ENCODE data around the gene CDK5RAP2.

Gene CDK5RAP2

GRCh38 chr9:120432600-120432999 is 147.4 kb downstream of the CDK5RAP2 start:
- DNase-seq = no peak

- DNase-seq = no peak
Observed at GRCh38 chr9:120431268-120431667, 148.7 kb downstream of the CDK5RAP2 start.

- no peak for DNase-seq
Observed at GRCh38 chr9:120424248-120424647, 155.7 kb downstream of the CDK5RAP2 start.

GRCh38 chr9:120423812-120424211 is 156.2 kb downstream of the CDK5RAP2 start:
- no peak for DNase-seq

DNA sequence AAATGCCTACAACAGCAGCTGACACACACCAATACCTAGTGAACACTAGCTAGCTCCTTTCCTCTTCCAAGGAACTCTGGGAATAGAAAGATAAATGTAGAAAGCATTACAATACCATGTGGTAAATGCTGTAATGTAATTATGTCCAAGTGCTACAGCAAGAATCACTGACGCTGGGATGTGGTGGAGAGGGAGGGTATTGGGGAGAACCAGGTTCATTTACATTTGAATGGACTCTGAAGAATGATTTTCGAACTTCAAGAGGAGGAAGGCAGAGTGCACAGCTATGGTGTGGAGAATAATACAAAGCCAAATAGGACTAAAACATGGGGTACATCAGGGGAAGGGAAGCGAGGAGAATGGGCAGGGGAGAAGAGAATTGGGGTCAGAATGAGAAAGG is 158.0 kb downstream of the CDK5RAP2 start:
- DNase-seq = no peak

DNA sequence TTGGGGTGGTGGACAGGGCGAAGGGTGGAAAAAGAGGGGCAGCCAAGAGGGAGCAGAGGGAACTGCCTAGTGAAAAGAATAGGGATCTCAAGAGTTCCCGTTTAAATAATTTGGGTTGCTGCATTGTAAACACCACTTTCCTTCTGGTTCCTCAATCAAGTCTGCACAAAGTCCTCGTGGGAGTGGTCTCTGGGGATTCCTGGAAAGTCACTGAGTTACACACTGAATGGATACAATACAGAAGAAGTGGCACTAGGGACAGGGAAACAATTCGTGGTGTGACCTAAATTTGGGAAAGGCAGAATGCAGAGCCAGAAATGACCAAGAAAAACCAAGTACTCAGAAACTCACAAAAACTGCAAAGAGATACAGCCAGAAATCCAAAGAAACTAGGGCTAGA is 161.7 kb downstream of the CDK5RAP2 start:
- no peak for DNase-seq

- DNase-seq = no peak
Observed at GRCh38 chr9:120416781-120417427, 163.1 kb downstream of the CDK5RAP2 start.

- no peak for DNase-seq
Observed at GRCh38 chr9:120413121-120414048, 166.6 kb downstream of the CDK5RAP2 start.

DNA sequence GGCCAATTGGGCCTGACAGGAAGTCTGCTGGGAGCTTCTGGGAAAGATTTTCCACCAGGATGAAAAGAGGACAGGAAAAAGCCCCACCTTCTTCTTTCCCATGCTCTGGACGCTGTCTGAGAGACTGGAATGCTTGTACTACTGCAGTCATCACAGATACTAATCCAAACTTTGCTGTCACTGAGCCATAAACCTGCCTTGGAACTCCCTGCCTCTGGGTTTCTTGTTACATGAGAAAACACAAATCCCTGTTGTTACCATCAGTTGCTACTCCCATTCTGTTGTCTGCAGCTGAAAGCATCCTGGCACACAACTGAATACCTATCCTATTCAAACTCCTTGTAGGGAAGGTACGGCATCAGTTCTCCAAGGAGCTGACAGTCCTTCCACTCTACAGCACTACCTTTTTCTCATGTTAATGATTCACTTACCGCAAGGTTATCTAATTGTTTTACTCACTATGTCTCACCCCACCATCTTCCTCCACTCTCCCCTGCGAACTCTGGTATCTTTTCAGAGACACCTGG is 167.5 kb downstream of the CDK5RAP2 start:
- DNase-seq = no peak

- no peak for DNase-seq
Observed at GRCh38 chr9:120411862-120412424, 168.0 kb downstream of the CDK5RAP2 start.

GRCh38 chr9:120410925-120411501 is 169.0 kb downstream of the CDK5RAP2 start:
- DNase-seq = no peak

DNA sequence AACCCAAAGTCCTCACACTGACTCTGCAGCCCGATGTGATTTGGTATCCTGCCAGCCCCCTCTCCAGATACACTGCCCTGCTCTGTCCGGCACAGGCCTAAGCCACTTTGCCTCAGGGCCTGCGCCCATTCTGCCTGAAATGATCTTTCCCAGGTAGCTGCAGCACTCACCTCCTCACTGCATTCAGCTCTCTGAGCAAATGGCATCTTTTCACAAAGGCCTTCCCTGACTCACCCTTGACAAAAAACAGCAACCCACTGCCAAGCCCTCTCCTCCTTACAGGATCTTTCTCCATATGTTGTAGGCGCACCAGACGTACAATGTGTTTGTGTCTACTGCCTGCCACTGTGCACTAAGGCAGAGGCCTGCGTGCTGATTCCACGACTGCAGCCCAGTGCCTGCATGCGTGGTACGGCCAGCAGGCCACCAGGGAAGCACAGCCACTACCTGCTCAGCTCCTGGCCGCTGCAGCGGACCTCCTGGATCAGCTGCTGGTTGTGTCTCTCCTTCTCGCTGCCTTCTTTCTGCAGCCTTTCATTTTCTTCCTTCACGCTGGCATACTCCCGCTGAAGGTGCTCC is 171.2 kb downstream of the CDK5RAP2 start:
- DNase-seq = no peak

DNA sequence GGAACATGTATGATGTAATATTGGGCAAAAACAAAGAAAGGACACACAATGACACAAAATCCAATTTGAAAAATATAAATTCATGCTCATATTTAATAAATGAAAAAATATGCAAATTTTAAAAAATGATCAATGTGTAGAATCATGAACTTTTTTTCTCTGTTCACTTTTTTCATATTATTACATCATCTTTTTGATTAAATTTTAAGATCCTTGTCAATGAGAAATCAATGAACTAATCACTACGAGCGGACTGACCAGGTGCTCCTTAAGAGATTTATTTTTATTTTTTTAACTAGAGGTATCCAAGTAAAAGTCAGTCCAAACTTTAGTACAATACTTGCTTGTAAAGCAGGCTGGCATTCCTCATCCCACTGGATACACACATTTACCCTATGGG is 174.1 kb downstream of the CDK5RAP2 start:
- DNase-seq = no peak

GRCh38 chr9:120405134-120405533 is 174.8 kb downstream of the CDK5RAP2 start:
- no peak for DNase-seq

DNA sequence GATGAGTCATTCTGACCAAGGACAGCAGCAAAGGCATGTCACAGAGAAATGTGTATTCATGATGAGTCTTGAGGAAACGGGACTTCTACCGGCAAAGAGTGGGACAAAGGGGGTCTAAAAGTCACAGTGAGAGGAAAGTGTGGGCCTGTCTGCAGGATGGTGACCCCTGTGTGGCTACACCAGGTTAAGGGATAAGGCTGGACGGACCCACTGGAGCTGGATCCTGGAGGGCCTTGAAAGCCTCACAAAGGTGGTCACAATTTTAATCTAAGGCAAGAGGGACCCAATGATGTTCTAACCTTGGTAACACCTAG is 176.5 kb downstream of the CDK5RAP2 start:
- no peak for DNase-seq

GRCh38 chr9:120402741-120403542 is 177.0 kb downstream of the CDK5RAP2 start:
- DNase-seq = no peak

DNA sequence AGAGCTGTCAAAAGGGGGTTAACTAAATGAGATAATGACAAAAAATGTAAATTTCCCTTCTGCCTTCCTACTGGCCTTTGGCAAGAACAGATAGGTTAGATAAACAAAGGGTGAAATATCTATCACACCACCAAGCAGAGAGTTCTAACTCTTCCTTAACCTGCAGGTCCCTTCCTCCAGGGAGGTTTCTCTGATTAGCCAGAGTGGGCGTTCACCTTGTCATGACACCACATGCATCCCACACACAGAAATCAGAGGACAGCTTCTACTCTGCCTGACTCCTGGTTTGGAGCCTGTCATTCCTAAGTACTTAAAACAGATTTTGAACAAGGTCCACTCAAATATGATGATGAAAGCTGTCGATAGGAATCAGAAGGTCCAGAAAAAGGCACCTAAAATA is 180.0 kb downstream of the CDK5RAP2 start:
- no peak for DNase-seq

GRCh38 chr9:120398286-120398685 is 181.7 kb downstream of the CDK5RAP2 start:
- no peak for DNase-seq

GRCh38 chr9:120397453-120397852 is 182.5 kb downstream of the CDK5RAP2 start:
- DNase-seq = no peak

- no peak for DNase-seq
Observed at GRCh38 chr9:120396931-120397330, 183.0 kb downstream of the CDK5RAP2 start.

GRCh38 chr9:120396418-120396817 is 183.5 kb downstream of the CDK5RAP2 start:
- no peak for DNase-seq

DNA sequence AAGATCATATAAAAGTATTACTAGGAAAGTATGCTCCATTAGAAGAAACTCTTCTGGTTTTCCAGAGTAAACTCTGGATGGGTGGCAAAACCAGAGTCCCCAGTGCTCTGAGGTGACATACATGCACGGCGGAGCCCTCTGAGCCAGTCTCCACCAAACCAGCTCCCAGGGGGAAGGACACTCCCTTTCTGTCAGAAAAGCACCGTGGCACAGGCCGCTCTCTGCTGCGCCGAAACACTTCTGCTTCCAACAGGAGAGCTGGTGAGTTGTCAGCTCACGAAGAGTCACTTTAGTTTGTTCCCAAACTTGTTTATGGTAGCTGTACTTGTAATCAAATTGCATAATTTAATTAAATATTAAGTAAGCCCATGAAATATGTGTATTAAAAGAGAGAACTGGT is 184.6 kb downstream of the CDK5RAP2 start:
- DNase-seq = no peak
